AG04450 (cell line): ENCODE data around the gene ZNF354C. TPM values are rescaled to one million over a fixed set of nuclear protein-coding genes. Genes with fewer than 3 reads are reported as not detected.

ENCODE experiments used
- CTCF ChIA-PET: fragments of 300-600, 350-600 bp; formaldehyde crosslinking; extraction: SDS; loops from one replicate; lab custom pipeline; 2022; ENCODE audit warnings: antibody characterized with exemption, inconsistent platforms; lab: Charles Lee
- POLR2A ChIA-PET: fragments of 350-600 bp; formaldehyde crosslinking; extraction: SDS; loops from one replicate; lab custom pipeline; 2021; ENCODE audit warnings: antibody characterized with exemption, inconsistent platforms; lab: Yijun Ruan, JAX
- DNase-seq: peaks from one replicate; pipeline ENCODE4 v3.0.0-alpha.2; 2011; ENCODE audit warnings: low read depth, low spot score
- H3K27ac ChIP-seq: one replicate; pipeline ENCODE4 v1.5.1; 2012; ENCODE audit warnings: low read depth, low read length, control low read depth
- H3K27me3 ChIP-seq: one replicate; pipeline ENCODE4 v1.6.0; 2012; ENCODE audit warnings: low read length; ENCODE audit not compliant: control insufficient read depth, insufficient read depth
- H3K4me3 ChIP-seq: 2 replicates; pipeline ENCODE4 v1.5.1; 2011; ENCODE audit warnings: mild to moderate bottlenecking, low read depth, low read length, control low read depth
- H3K9me3 ChIP-seq: 2 replicates; pipeline ENCODE4 v1.5.1; 2012; ENCODE audit warnings: low read length; ENCODE audit not compliant: control insufficient read depth, insufficient read depth
- polyA plus RNA-seq: library from polyadenylated mRNA; depleted of rRNA; stranded (reverse); fragments of >200 nt; gene quantifications from 2 replicates; pipeline ENCODE4 v1.2.3, GENCODE V29; 2011
- TF ChIP-seq, protein P1 (sequence below): IDR thresholded peaks from 2 replicates; pipeline ENCODE4 v1.5.1; 2011; ENCODE audit warnings: low read depth, low read length, control low read depth, inconsistent platforms

The ZNF354C gene
- polyA plus RNA-seq, 1 experiment = 5.1 TPM

DNA sequence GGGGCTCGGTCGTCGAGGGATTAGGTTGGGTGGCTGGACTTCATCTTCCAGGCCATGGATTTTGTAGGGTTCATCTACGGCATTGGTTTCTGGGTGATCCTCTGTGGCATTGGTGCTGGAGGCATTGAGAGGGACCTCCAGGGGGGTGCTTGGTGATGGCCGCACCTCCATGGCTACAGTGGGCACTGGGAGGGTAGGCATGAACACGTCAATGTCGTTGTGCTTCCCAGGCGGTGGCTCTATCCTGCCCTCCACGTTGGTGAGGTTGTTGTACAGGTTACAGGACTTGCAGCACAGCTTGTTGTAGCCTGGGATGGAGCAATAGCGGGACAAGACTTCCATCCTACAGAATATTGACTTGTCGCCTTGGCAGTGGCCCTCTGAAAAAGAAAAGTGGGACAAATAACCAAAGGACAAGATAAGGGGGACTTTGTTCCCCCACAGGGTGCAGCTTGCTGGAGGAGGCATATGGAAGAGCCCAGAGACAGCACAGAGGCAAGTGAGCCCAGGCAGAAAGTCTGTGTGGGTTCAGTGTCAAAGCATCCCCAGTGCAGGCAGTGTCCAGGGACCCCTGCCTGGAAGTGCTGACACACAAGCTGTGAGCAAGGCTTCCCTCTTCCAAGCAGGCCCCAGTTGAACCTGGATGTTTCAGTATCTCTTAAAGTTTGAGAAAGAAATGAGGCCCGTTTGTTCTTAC, 53.9 kb downstream of the ZNF354C start:
- no peak for DNase-seq
- Histone ChIP-seq H3K27ac (no peak overlapping the region), H3K9me3 (peaks cover 73% of the 10 kb centered on the region), H3K4me3 (no peak overlapping the region), H3K27me3 (no peaks in the 10 kb centered on the region)
- TF ChIP-seq, protein P1, sequence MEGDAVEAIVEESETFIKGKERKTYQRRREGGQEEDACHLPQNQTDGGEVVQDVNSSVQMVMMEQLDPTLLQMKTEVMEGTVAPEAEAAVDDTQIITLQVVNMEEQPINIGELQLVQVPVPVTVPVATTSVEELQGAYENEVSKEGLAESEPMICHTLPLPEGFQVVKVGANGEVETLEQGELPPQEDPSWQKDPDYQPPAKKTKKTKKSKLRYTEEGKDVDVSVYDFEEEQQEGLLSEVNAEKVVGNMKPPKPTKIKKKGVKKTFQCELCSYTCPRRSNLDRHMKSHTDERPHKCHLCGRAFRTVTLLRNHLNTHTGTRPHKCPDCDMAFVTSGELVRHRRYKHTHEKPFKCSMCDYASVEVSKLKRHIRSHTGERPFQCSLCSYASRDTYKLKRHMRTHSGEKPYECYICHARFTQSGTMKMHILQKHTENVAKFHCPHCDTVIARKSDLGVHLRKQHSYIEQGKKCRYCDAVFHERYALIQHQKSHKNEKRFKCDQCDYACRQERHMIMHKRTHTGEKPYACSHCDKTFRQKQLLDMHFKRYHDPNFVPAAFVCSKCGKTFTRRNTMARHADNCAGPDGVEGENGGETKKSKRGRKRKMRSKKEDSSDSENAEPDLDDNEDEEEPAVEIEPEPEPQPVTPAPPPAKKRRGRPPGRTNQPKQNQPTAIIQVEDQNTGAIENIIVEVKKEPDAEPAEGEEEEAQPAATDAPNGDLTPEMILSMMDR = no peak
- CTCF ChIA-PET = no interaction called here
- POLR2A ChIA-PET = no interaction called here

DNA sequence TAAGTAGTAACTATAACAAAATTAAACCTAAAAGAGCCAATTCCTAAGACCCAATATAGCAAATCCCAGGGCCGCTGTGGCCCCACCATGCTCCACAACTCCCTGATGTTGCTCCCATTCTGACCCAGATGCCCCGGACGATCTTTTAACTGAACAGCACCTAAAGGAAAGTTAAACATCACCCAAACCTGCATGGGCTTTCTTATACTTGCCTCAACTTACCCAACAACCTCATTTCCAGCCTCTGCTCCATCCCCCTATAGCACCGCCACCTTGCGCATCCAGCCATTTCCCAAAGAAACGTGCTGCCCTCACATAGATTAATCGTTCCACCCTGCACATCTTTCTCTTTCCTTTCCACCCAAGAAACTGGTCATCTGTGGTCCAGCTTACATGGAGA, 54.6 kb downstream of the ZNF354C start:
- TF ChIP-seq, protein P1 = no peak
- no peaks in the 10 kb centered on the region for H3K27me3 ChIP-seq
- ChIA-PET CTCF (no interaction called here), POLR2A (no interaction called here)
- no peak for DNase-seq
- H3K4me3 ChIP-seq = no peak overlapping the region
- peaks cover 80% of the 10 kb centered on the region for H3K9me3 ChIP-seq
- H3K27ac ChIP-seq = no peak overlapping the region

DNA sequence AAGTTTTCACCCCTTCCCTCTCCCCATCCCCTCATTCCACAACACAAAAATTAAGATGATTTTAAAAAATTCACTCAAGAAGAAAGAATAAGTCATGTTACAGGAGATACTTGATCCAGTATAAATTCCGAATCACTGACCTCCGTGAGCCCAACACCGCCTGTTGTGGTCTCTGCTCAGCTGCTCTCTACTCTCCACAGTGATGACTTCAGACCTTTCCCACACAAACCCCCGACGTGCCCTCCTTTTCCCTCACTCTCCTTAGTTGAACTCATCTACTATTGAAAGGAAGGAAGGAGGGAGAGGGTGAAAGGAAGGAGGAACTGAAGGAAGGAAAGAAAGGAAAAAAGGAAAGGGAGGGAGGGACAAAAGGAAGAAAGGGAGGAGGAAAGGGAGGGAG, 55.1 kb downstream of the ZNF354C start:
- ChIA-PET CTCF (no interaction called here), POLR2A (no interaction called here)
- DNase-seq = no peak
- peaks cover 79% of the 10 kb centered on the region for H3K9me3 ChIP-seq
- no peaks in the 10 kb centered on the region for H3K27me3 ChIP-seq
- H3K4me3 ChIP-seq = no peak overlapping the region
- no peak overlapping the region for H3K27ac ChIP-seq
- TF ChIP-seq, protein P1 = no peak

DNA sequence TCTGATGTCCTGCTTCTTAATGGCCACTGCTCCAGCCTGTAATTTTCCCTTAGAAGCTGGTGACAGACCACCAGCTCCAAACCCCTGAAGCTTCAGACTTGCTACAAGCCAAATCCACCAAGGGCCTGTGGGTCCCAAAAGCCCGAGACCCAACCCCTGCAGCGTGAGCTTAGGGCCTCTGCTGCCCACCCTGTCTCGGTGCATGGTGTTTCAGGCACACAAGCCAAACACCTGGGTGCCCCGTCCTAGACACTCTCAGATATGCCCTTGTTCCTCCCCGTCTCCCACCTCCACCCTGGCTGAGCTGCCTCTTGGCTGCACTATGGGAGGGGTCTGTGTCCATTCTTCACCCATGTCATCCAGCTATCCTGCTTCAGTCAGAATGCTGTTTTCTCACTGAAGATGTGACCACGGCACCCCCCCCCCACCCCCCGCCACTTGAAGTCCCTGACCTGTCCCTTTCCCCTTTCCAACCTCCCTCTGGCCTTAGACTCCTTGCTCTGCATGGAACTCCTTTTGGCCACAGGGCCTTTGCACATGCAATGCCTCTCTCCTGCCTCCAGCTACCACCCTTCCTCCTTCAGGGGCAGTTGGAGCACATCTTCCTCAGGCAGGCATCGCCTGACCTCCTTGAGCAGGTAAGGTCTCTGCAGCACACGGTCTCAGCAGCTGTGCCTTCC, 55.8 kb downstream of the ZNF354C start:
- H3K9me3 ChIP-seq = peaks cover 81% of the 10 kb centered on the region
- no peak for DNase-seq
- POLR2A ChIA-PET = no interaction called here
- no peak overlapping the region for H3K27ac ChIP-seq
- H3K27me3 ChIP-seq = no peaks in the 10 kb centered on the region
- CTCF ChIA-PET = no interaction called here
- H3K4me3 ChIP-seq = no peak overlapping the region
- TF ChIP-seq, protein P1 = no peak

DNA sequence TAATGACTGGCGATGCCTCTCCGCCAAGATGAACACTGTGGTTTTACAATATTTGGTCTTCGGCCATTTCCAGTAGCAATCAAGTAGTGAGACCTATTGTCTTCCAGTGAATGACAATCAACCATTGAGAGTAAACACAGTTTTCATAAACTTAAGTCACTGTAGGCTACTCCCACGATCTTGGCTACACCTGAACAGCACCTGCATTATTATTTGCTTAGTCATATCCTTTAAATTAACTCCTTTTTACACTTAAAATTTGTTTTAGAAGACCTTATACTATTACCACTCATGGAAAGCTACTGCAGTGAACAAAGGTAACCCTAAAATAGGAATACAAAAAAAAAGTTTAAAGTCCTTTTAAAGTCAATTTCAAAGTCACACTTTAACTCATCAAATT, 58.2 kb downstream of the ZNF354C start:
- ChIA-PET CTCF (no interaction called here), POLR2A (no interaction called here)
- DNase-seq = no peak
- Histone ChIP-seq H3K9me3 (peaks cover 82% of the 10 kb centered on the region), H3K27ac (no peak overlapping the region), H3K4me3 (no peak overlapping the region), H3K27me3 (no peaks in the 10 kb centered on the region)
- TF ChIP-seq, protein P1 = no peak
